IMR-90 (cell line): Measurements from ENCODE around the gene PTX4. TPM values are rescaled to one million over a fixed set of nuclear protein-coding genes. Genes with fewer than 3 reads are reported as not detected.

Experiments used
- ATAC-seq: fragments of 200-7000 bp; cut with Tn5 transposase; 2 replicates; pipeline ENCODE4 v1.9.1; 2020; ENCODE audit warnings: low read depth, mild to moderate bottlenecking, moderate library complexity
- BruUV-seq: library from RNA; stranded (reverse); fragments of 400-500 nt; replicated peaks from 2 replicates; lab custom pipeline; 2021; lab: Mats Ljungman, UMichigan
- CTCF ChIA-PET: fragments of 300-600 bp; formaldehyde crosslinking; extraction: SDS; loops from one replicate; lab custom pipeline; 2021; ENCODE audit warnings: antibody characterized with exemption; lab: Yijun Ruan, JAX
- POLR2A ChIA-PET: fragments of 300-600 bp; sonication (Branson Sonifier 250); formaldehyde crosslinking; loops from one replicate; lab custom pipeline; 2022; ENCODE audit warnings: antibody characterized with exemption; ENCODE audit not compliant: unreplicated experiment; lab: Charles Lee
- DNase-seq: peaks from one replicate; pipeline ENCODE4 v3.0.0; 2013
- H2AFZ ChIP-seq: replicated peaks from 2 replicates; pipeline ENCODE3; 2013; ENCODE audit warnings: low read length, mild to moderate bottlenecking; ENCODE audit not compliant: poor library complexity
- H2AK5ac ChIP-seq: 2 replicates; pipeline ENCODE4 v1.6.1; 2013; ENCODE audit warnings: low read depth, low read length, inconsistent platforms
- H2AK9ac ChIP-seq: replicated peaks from 2 replicates; pipeline ENCODE3; 2013; ENCODE audit warnings: mild to moderate bottlenecking, low read depth, low read length, moderate library complexity; ENCODE audit not compliant: poor library complexity
- H2BK120ac ChIP-seq: 2 replicates; pipeline ENCODE4 v1.6.1; 2013; ENCODE audit warnings: low read depth, low read length, inconsistent platforms
- H2BK15ac ChIP-seq: 3 replicates; pipeline ENCODE4 v1.6.1; 2013; ENCODE audit warnings: low read depth, low read length, inconsistent platforms
- H2BK20ac ChIP-seq: 2 replicates; pipeline ENCODE4 v1.6.1; 2013; ENCODE audit warnings: low read depth, mild to moderate bottlenecking, inconsistent platforms, low read length, moderate library complexity
- H2BK5ac ChIP-seq: 2 replicates; pipeline ENCODE4 v1.6.1; 2013; ENCODE audit warnings: mild to moderate bottlenecking, low read depth, low read length, inconsistent platforms; ENCODE audit not compliant: poor library complexity, severe bottlenecking
- H3K14ac ChIP-seq: replicated peaks from 2 replicates; pipeline ENCODE4 v1.6.1; 2013; ENCODE audit warnings: low read depth, low read length, inconsistent platforms
- H3K18ac ChIP-seq: 2 replicates; pipeline ENCODE4 v1.6.1; 2013; ENCODE audit warnings: low read depth, low read length, control low read depth
- H3K23ac ChIP-seq: 2 replicates; pipeline ENCODE4 v1.6.1; 2013; ENCODE audit warnings: low read depth, low read length, inconsistent platforms
- H3K27ac ChIP-seq: 2 replicates; pipeline ENCODE4 v1.5.1; 2013; ENCODE audit warnings: mild to moderate bottlenecking, control low read depth, low read length; ENCODE audit not compliant: insufficient read depth
- H3K27me3 ChIP-seq: 2 replicates; pipeline ENCODE4 v1.6.1; 2013; ENCODE audit warnings: low read length; ENCODE audit not compliant: control insufficient read depth, insufficient read depth
- H3K36me3 ChIP-seq: 2 replicates; pipeline ENCODE4 v1.6.1; 2013; ENCODE audit warnings: low read length, mixed read lengths; ENCODE audit not compliant: control insufficient read depth, insufficient read depth
- H3K4ac ChIP-seq: 2 replicates; pipeline ENCODE4 v1.6.1; 2013; ENCODE audit warnings: low read depth, low read length, inconsistent platforms
- H3K4me1 ChIP-seq: 2 replicates; pipeline ENCODE4 v1.6.1; 2013; ENCODE audit warnings: low read length, mixed read lengths; ENCODE audit not compliant: control insufficient read depth, insufficient read depth
- H3K4me2 ChIP-seq: 2 replicates; pipeline ENCODE4 v1.6.1; 2013; ENCODE audit warnings: low read depth, mild to moderate bottlenecking, control low read depth, low read length, moderate library complexity
- H3K4me3 ChIP-seq: 2 replicates; pipeline ENCODE4 v1.5.1; 2013; ENCODE audit warnings: low read depth, mild to moderate bottlenecking, control low read depth, low read length, moderate library complexity; ENCODE audit not compliant: insufficient read depth
- H3K56ac ChIP-seq: 2 replicates; pipeline ENCODE4 v1.6.1; 2013; ENCODE audit warnings: low read length, inconsistent platforms; ENCODE audit not compliant: insufficient read depth; ENCODE audit errors: extremely low read depth
- H3K79me1 ChIP-seq, 2 experiments: 2 replicates each; pipeline ENCODE4 v1.6.1; 2013; ENCODE audit warnings: low read length in 2 of 2, inconsistent platforms in 1 of 2, low read depth in 1 of 2
- H3K9ac ChIP-seq: 2 replicates; pipeline ENCODE4 v1.6.1; 2013; ENCODE audit warnings: low read depth, low read length, control low read depth
- H3K9me1 ChIP-seq: 2 replicates; pipeline ENCODE4 v1.6.1; 2013; ENCODE audit warnings: low read length, inconsistent platforms; ENCODE audit not compliant: insufficient read depth
- H3K9me3 ChIP-seq: 2 replicates; pipeline ENCODE4 v1.6.1; 2013; ENCODE audit warnings: low read length; ENCODE audit not compliant: control insufficient read depth, insufficient read depth
- H4K20me1 ChIP-seq: 2 replicates; pipeline ENCODE4 v1.6.1; 2013; ENCODE audit warnings: low read length, inconsistent platforms; ENCODE audit not compliant: insufficient read depth
- H4K5ac ChIP-seq: 2 replicates; pipeline ENCODE4 v1.6.1; 2013; ENCODE audit warnings: mild to moderate bottlenecking, low read depth, low read length, control low read depth
- H4K8ac ChIP-seq, 2 experiments: 2 replicates each; pipeline ENCODE4 v1.6.1; 2013; ENCODE audit warnings: low read depth in 2 of 2, low read length in 2 of 2, control low read depth in 1 of 2, inconsistent platforms in 1 of 2
- H4K91ac ChIP-seq: 2 replicates; pipeline ENCODE4 v1.6.1; 2013; ENCODE audit warnings: low read depth, low read length, inconsistent platforms; ENCODE audit not compliant: insufficient read depth
- BHLHE40 ChIP-seq: fragments of 150-350 bp; IDR thresholded peaks from 2 replicates; pipeline ENCODE4 v1.6.1; 2016; ENCODE audit warnings: mild to moderate bottlenecking, low read depth, low read length
- CEBPB ChIP-seq: IDR thresholded peaks from 2 replicates; pipeline ENCODE4 v1.6.1; 2012; ENCODE audit warnings: low read depth, low read length, improper control_type of control experiment
- CHD1 ChIP-seq: IDR thresholded peaks from 2 replicates; pipeline ENCODE4 v1.6.1; 2012; ENCODE audit warnings: low read depth, low read length, improper control_type of control experiment
- CTCF ChIP-seq: conservative IDR thresholded peaks from 2 replicates; pipeline ENCODE4 v1.5.1; 2012; ENCODE audit warnings: mild to moderate bottlenecking, low read depth, low read length, improper control_type of control experiment
- ELK1 ChIP-seq: fragments of 150-350 bp; IDR thresholded peaks from 2 replicates; pipeline ENCODE4 v1.6.1; 2016; ENCODE audit warnings: low read depth, mild to moderate bottlenecking, low read length, moderate library complexity, borderline replicate concordance
- FOS ChIP-seq: fragments of 150-350 bp; IDR thresholded peaks from 2 replicates; pipeline ENCODE4 v1.6.1; 2016; ENCODE audit warnings: low read depth, low read length
- MAFK ChIP-seq: IDR thresholded peaks from 2 replicates; pipeline ENCODE4 v1.6.1; 2012; ENCODE audit warnings: low read depth, low read length, improper control_type of control experiment
- MAZ ChIP-seq: IDR thresholded peaks from 2 replicates; pipeline ENCODE4 v1.6.1; 2012; ENCODE audit warnings: low read depth, mild to moderate bottlenecking, low read length, improper control_type of control experiment, moderate library complexity, borderline replicate concordance
- MXI1 ChIP-seq: IDR thresholded peaks from 2 replicates; pipeline ENCODE4 v1.6.1; 2012; ENCODE audit warnings: low read depth, mild to moderate bottlenecking, low read length, moderate library complexity, borderline replicate concordance
- NFE2L2 ChIP-seq: fragments of 150-350 bp; IDR thresholded peaks from 2 replicates; pipeline ENCODE4 v1.6.1; 2016; ENCODE audit warnings: low read depth, mild to moderate bottlenecking, low read length
- POLR2A ChIP-seq: IDR thresholded peaks from 2 replicates; pipeline ENCODE4 v1.6.1; 2012; ENCODE audit warnings: mild to moderate bottlenecking, low read depth, low read length
- RAD21 ChIP-seq: IDR thresholded peaks from 2 replicates; pipeline ENCODE4 v1.6.1; 2012; ENCODE audit warnings: low read length, improper control_type of control experiment
- RCOR1 ChIP-seq: IDR thresholded peaks from 2 replicates; pipeline ENCODE4 v1.6.1; 2012; ENCODE audit warnings: mild to moderate bottlenecking, low read length, improper control_type of control experiment; ENCODE audit not compliant: insufficient replicate concordance
- RFX5 ChIP-seq: IDR thresholded peaks from 2 replicates; pipeline ENCODE4 v1.8.0; 2012; ENCODE audit warnings: low read depth, mild to moderate bottlenecking, low read length, moderate library complexity
- SMC3 ChIP-seq: fragments of 150-350 bp; IDR thresholded peaks from 2 replicates; pipeline ENCODE4 v1.6.1; 2016; ENCODE audit warnings: low read depth, mild to moderate bottlenecking, antibody characterized with exemption, low read length, moderate library complexity
- USF2 ChIP-seq: fragments of 150-350 bp; IDR thresholded peaks from 2 replicates; pipeline ENCODE4 v1.6.1; 2017; ENCODE audit warnings: mild to moderate bottlenecking, antibody characterized with exemption, low read length, low read depth
- WGBS, 2 experiments: methylation state at CpG; one replicate each; pipeline versions ENCODE4 v1.1.5 to v1.1.7; 2013; ENCODE audit warnings: missing lambda C conversion rate in 2 of 2; ENCODE audit not compliant: insufficient read length in 1 of 2; ENCODE audit errors: extremely low coverage in 2 of 2; 5-methylcytosine and 5-hydroxymethylcytosine counted together
- dilution Hi-C: fragments of 300-500 bp; cut with HindIII; formaldehyde crosslinking; loops from one replicate; pipeline ENCODE4 v1.14.3; 2018; ENCODE audit warnings: low sequenced_read_pairs; ENCODE audit not compliant: unreplicated experiment
- in situ Hi-C: fragments of 300-500 bp; cut with MboI; formaldehyde crosslinking; loops from 3 replicates; pipeline ENCODE4 v1.14.3; 2019; ENCODE audit warnings: low sequenced_read_pairs, inconsistent platforms, mixed read lengths
- intact Hi-C: fragments of 100-400 bp; cut with micrococcal nuclease; formaldehyde crosslinking; loops from 2 replicates; pipeline ENCODE4 v1.10.0; 2022
- polyA plus RNA-seq, 3 experiments: library from polyadenylated mRNA; depleted of rRNA; stranded (reverse); fragments of >200 nt; gene quantifications; 2 replicates each; pipeline ENCODE4 v1.2.3, GENCODE V29; 2012; ENCODE audit warnings: low replicate concordance in 1 of 3
- total RNA-seq: library from RNA; depleted of rRNA; stranded (reverse); fragments of >200 nt; gene quantifications from 2 replicates; pipeline ENCODE4 v1.2.3, GENCODE V29; 2012

PTX4 gene
- total and polyA plus RNA-seq, 2 of the 4 experiments (the other 2 are of a cell fraction): 0.07 TPM; not detected in 1

GRCh38 chr16:1466968-1467521, 21.7 kb downstream of the PTX4 start:
- Histone ChIP-seq H2AK5ac (no peak overlapping the region), H2BK120ac (no peak overlapping the region), H2BK5ac (no peak overlapping the region), H3K4ac (no peak overlapping the region), H3K9me1 (peaks cover 14% of the 10 kb centered on the region), H2BK20ac (no peak overlapping the region), H3K9ac (no peak overlapping the region), H2AK9ac (peak overlapping the region; percentile 55), H3K14ac (no peak overlapping the region), H3K79me1 (peaks cover 23 to 58% of the 10 kb centered on the region in 2 experiments), H3K27me3 (no peaks in the 10 kb centered on the region), H2BK15ac (no peak overlapping the region), H3K56ac (no peak overlapping the region), H4K8ac (no peak overlapping the region), H3K4me3 (no peak overlapping the region), H2AFZ (no peak overlapping the region), H4K20me1 (peaks cover 45% of the 10 kb centered on the region), H4K91ac (no peak overlapping the region), H3K23ac (no peak overlapping the region), H3K4me1 (0 out of 2 replicates have a peak, but pooled peaks cover 2% of the 10 kb centered on the region), H3K36me3 (peaks cover 16% of the 10 kb centered on the region), H3K27ac (no peak overlapping the region), H3K18ac (no peak overlapping the region), H3K4me2 (no peak overlapping the region), H4K5ac (no peak overlapping the region), H3K9me3 (no peaks in the 10 kb centered on the region)
- no TSS peak for BruUV-seq
- dilution Hi-C loops: no loop called here
- intact Hi-C loops: no loop called here
- WGBS, 2 experiments: 91% methylated on average over 7 of the region's 14 CpGs; no CpG with 5 or more reads in 1 of the 2 experiments
- DNase-seq (peak; percentile 4), ATAC-seq (no peak)
- ChIA-PET CTCF (no interaction called here), POLR2A (no interaction called here)
- no peak for TF ChIP-seq RCOR1
- no peak for TF ChIP-seq POLR2A
- no peak for TF ChIP-seq CEBPB
- TF ChIP-seq RAD21: no peak
- no peak for TF ChIP-seq CTCF
- TF ChIP-seq MXI1: no peak
- no peak for TF ChIP-seq FOS
- no peak for TF ChIP-seq NFE2L2
- no peak for TF ChIP-seq SMC3
- TF ChIP-seq MAZ: no peak
- no peak for TF ChIP-seq MAFK
- no peak for TF ChIP-seq CHD1
- no peak for TF ChIP-seq RFX5
- no peak for TF ChIP-seq ELK1
- no peak for TF ChIP-seq BHLHE40
- no peak for TF ChIP-seq USF2
- in situ Hi-C loops: no loop called here
